Stimulated activated CD8-positive, alpha-beta memory T cell treated with anti-CD3 and anti-CD28 coated beads, Interleukin-4, amount 100 ng/mL, for 1 hour (primary cell): ENCODE measurements around the gene ZNF385A.

Experiments
- DNase-seq, 2 donors: peaks; one replicate each; pipeline ENCODE4 v3.0.0-alpha.2; 2020; ENCODE audit warnings: low read depth in 2 of 2, low spot score in 1 of 2

ZNF385A gene, protein sequence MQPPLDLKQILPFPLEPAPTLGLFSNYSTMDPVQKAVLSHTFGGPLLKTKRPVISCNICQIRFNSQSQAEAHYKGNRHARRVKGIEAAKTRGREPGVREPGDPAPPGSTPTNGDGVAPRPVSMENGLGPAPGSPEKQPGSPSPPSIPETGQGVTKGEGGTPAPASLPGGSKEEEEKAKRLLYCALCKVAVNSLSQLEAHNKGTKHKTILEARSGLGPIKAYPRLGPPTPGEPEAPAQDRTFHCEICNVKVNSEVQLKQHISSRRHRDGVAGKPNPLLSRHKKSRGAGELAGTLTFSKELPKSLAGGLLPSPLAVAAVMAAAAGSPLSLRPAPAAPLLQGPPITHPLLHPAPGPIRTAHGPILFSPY

DNA sequence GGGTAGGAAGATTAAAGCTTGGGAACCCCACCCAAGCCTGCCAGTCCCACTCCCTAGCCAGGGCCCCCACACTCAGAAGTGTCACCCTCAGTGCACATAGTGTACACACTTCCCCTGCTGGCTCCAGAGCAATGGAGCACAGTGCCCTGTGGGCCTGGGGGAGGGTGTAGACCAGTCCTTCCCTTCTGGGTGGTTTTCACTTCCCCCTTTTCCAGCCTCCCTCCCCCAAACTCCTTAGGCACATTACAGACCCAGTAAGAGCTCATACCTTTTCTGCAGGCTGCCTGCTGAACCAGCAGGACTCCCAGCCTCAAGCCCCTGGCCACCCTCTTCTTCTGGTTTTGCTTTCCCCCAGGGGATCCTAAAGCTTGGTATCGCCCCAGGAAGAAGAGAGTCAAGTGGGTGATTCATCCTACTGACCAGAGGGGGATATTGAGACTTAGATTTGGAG lies at the start of gene ZNF385A:
TSS of gene ZNF385A (minus strand) at position 143 of the 451 bp plus-strand sequence. CDS start 219 bp downstream, outside the sequence.
- DNase-seq = no peak

- no peak for DNase-seq
Measured at GRCh38 chr12:54432815-54433164, 48.3 kb upstream of the ZNF385A start.

DNA sequence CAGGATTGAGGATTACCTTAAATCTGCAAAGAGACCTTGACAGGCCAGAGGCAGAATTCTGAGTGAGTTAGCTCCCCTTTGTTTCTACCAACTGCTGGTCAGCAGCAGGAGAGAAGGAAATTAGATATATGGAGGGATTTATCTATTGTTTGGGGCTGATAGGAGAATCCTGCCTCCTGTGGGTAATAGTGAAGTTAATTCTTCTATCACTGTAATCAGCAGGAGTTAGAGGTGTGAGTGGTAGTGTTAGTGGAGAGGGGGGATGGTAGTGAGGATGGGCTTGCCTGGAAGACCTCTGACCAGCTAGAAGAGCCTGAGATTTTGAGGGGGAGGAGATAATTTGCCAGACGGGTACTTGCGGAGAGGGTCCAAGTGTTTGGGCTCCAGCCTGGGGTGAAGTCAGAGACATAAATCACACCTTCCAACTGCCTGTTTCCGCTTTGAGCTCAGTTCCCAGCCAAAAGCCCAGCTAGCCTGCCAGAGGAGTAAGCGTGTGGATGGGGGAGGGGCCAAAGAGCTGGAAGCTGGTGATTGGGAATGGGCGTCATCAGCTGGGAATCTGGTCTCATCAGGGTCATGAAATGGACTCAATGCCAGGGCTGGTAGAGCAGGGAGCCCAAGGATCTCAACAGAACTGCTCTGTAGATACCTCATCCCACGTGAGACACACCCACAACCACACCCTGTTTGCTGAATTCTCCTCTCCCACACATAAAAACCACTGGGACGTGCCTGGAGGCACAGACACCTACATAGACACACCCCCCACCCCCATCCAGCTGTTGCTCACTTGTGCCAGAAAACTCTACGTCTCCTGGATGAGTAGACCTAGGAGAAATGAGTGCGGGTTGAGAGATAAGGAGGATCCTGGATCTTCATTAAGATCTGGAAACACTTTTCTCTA lies 47.6 kb upstream of the ZNF385A start:
- DNase-seq = no peak

GRCh38 chr12:54430471-54431069 lies 46.0 kb upstream of the ZNF385A start:
- DNase-seq = no peak

DNA sequence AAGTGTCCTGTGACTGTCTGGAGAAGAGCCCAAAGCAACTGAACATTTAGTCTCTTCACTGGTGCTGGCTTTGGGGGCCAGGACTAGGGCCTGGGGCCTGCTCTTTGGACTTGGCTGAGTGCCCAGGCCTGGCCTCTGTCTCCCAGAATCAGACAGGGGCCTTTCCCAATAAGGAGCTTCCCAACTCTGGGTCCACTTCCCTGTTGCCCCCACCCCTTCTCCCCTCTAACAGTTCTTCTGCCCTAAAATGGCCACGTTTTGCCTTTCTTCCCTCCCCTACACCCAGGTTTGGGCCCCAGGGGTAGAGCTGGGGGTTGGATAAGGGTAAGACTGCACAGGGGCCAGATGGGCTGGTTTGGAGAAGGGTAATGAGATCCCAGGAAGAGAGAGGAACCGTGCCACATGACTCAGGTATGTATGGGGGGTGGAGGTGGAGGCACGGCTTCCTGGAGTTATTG lies 44.5 kb upstream of the ZNF385A start:
- no peak for DNase-seq

GRCh38 chr12:54428050-54429013 lies 43.8 kb upstream of the ZNF385A start:
- DNase-seq = no peak

GRCh38 chr12:54427106-54427505 lies 42.6 kb upstream of the ZNF385A start:
- no peak for DNase-seq

- DNase-seq = no peak
Measured at GRCh38 chr12:54426690-54427089, 42.2 kb upstream of the ZNF385A start.

GRCh38 chr12:54425702-54426101 lies 41.2 kb upstream of the ZNF385A start:
- no peak for DNase-seq

- no peak for DNase-seq
Measured at GRCh38 chr12:54424224-54424623, 39.7 kb upstream of the ZNF385A start.

- DNase-seq = no peak
Measured at GRCh38 chr12:54423816-54424150, 39.2 kb upstream of the ZNF385A start.

DNA sequence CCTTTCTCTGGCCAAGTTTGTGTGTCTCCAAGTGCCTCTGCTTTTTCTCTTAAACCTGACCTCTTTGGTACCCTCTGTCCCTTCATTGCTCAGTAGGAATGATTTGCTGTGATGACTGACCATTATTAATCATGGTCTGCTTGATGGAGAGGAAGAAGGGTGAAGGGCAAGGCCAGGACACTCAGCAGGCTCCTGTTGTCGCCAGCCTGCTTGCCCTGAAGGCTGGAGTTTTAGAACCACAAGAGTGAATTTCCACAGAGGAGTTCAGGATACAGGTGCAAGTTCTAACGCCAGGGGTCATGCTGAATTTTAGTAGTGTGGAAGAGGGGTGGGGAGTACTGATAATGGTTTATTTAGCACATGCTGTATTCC lies 37.3 kb upstream of the ZNF385A start:
- no peak for DNase-seq

DNA sequence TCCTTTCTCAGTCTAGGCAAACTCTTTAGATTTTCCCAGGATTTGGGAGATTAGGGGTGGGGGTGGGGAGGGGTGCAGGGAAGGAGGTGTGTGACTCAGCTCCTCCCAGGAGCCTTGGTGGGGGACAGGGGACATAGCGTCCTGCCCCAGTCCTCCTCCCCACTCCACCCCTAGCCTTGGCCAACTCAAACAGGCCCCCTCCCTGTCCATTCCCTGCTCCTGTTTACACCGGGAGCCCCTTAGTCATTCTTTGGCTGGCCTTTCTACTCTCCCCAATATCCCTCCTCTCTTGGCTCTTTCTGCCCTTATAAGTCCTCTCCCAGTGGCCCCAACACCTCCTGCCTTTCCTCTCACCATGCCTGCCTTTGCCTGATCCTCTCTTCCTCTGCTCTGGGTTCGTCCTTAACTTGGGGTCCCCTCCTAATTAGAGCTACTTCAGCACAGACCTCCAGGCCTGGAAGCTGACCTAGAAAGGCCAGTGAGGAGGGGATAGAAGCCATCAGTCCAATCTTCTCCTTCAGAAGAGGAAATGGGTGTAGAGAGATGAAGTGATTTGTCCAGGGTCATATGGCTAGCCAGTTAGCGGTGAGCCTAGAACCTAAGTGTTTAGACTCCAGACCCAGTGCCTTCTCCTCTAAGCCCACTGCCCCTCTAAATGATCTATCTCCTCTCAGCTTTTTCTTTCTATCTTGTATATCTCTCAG lies 36.8 kb upstream of the ZNF385A start:
- DNase-seq = no peak

DNA sequence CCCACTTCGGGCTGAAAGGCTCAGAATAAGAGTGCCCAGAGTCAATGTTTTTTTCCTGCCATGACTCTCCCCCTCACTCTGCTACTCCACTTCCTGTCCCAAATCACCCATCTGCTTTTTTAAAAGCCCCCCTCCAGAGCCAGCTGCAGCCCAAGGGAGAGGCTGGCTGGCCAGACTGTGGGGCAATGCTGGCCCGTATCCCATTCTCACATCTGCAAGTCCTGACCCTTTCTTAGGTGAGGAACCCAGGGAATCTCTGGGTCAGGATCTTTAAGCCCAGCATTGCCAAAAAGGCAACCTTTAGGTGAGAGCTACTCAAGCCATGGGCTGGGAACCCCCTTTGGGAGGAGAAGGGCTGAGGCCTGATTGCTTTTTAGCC lies 36.2 kb upstream of the ZNF385A start:
- no peak for DNase-seq

DNA sequence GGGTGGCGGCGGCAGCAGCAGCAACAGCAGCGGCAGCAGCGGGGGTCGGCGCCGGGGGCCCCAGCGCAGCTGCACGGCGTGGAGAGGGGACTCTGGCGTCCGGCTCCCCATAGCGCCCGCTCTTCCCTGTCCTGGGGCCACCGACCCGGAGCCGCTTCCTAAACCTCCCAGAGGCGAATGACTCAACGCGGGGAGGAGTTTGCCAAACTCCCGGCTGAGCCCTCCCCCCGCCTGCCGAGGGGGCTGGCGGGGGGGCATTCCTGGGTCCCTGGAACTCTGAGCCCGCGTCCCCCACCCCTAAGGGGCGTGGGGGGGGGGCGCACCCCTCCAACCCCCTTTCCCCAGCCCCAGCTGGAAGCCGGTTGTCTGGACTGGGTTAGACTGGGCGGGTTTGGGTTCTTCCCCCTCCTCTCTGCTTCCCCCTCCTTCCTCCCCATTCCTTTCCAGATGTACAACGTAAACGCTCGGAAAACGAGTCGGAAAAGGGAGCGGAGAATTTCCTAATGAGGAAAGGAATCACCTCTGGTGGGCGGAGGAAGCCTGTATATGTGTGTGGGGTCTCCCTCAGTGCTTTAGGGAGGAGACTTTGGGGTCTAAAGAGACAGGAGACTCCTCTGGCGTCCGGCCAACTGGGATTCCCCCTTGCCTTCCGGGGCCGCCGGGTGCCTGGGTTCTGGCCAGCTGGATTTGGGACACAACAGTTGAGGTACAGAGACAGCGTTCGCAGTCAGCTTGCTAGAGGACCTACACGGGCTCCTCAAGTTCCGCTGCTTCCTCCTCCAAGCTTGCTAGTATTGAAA lies 34.8 kb upstream of the ZNF385A start, which contains the start of gene ITGA5:
TSS of gene ITGA5 (minus strand) at position 179 of the 800 bp plus-strand sequence. CDS start at position 111, 68 bp downstream.
- DNase-seq = no peak

DNA sequence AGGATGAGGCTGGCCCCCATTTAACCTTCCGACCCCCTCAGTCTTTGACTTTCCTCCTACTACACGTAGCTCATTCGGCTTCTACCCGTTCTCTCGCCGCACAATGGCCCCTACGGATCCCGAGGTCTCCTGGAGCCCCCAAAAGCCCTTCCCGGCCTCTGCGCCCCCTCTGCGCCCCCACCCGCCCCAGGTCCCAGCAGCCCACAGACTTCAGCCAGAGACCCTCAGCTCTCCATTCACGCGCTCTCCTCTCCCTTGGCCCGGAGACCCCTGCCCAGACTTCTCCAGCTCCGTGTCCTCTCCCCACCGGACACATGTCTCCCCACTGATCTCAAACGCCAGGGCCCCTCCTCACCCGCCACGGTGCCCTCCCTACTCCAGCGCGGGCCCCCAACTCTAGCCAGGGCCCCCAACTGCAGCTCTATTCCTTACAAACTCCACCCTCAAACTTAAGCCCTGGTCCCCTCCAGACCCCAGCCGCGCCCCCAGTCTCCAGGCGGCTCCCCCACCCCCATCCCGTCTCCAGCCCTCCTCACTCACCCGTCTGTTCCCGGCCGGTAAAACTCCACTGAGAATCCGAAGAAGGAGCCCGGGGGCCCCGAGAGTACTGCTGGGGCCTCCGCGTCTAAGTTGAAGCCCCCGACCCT lies 34.0 kb upstream of the ZNF385A start:
- no peak for DNase-seq

- DNase-seq = no peak
Measured at GRCh38 chr12:54417712-54418440, 33.3 kb upstream of the ZNF385A start.
